Heart left ventricle (tissue), 16 donors: Measurements from ENCODE around the gene ZNF598. TPM values are rescaled to one million over a fixed set of nuclear protein-coding genes. Genes with fewer than 3 reads are reported as not detected.

ENCODE experiments used
- ATAC-seq, 4 donors: fragments of 200-7000 bp; cut with Tn5 transposase; one replicate each; pipeline ENCODE4 v1.9.1; 2020 to 2022; ENCODE audit warnings: moderate library complexity in 4 of 4, mild to moderate bottlenecking in 3 of 4, moderate number of reproducible peaks in 1 of 4
- DNase-seq, 5 donors: peaks; one replicate each; pipeline ENCODE4 v3.0.0-alpha.2; 2020
- H3K27ac ChIP-seq, 12 donors: fragments of 200-600 bp; sonication (generic) in 4 of 12; one replicate each; pipeline versions ENCODE4 v1.5.0 to v1.8.0; 2016 to 2022; ENCODE audit warnings: mild to moderate bottlenecking in 2 of 12
- H3K27me3 ChIP-seq, 9 donors: fragments of 200-600 bp; sonication (generic) in 2 of 9; one replicate each; pipeline versions ENCODE4 v1.5.1 to v1.8.0; 2016 to 2022; ENCODE audit warnings: mild to moderate bottlenecking in 3 of 9
- H3K36me3 ChIP-seq, 9 donors: fragments of 200-600 bp; sonication (generic) in 2 of 9; one replicate each; pipeline versions ENCODE4 v1.5.0 to v1.8.0; 2018 to 2022; ENCODE audit warnings: mild to moderate bottlenecking in 2 of 9
- H3K4me1 ChIP-seq, 12 donors: fragments of 200-600 bp; sonication (generic) in 4 of 12; one replicate each; pipeline versions ENCODE4 v1.5.0 to v1.8.0; 2016 to 2022; ENCODE audit warnings: mild to moderate bottlenecking in 3 of 12
- H3K4me3 ChIP-seq, 12 donors: fragments of 200-600 bp; sonication (generic) in 4 of 12; one replicate each; pipeline versions ENCODE4 v1.5.0 to v1.8.0; 2017 to 2022; ENCODE audit warnings: mild to moderate bottlenecking in 9 of 12, moderate library complexity in 4 of 12
- H3K9me3 ChIP-seq, 12 donors: fragments of 200-600 bp; sonication (generic) in 4 of 12; one replicate each; pipeline versions ENCODE4 v1.5.0 to v1.8.0; 2016 to 2022; ENCODE audit warnings: mild to moderate bottlenecking in 1 of 12
- CTCF ChIP-seq, 12 donors: fragments of 200-600 bp; sonication (generic) in 4 of 12; IDR thresholded peaks; one replicate each; pipeline versions ENCODE4 v1.5.0 to v1.8.0; 2018 to 2022; ENCODE audit warnings: antibody characterized with exemption in 12 of 12, mild to moderate bottlenecking in 5 of 12
- POLR2A ChIP-seq, 2 donors: fragments of 450-650 bp; IDR thresholded peaks; one replicate each; pipeline ENCODE4 v1.6.1; 2017; ENCODE audit warnings: antibody characterized with exemption in 2 of 2, mild to moderate bottlenecking in 2 of 2, moderate library complexity in 2 of 2
- WGBS, 4 donors: extraction: QIAGEN DNeasy Blood & Tissue Kit in 2 of 4; methylation state at CpG; one replicate each; pipeline versions ENCODE4 v1.1.5 to v1.1.7; 2013 to 2018; 5-methylcytosine and 5-hydroxymethylcytosine counted together
- intact Hi-C, 10 donors: fragments of 100-400 bp; cut with DNase I; formaldehyde crosslinking; loops; one replicate each; pipeline versions ENCODE4 v1.11.1 to v1.14.2; 2022
- polyA plus RNA-seq, 2 donors: library from polyadenylated mRNA; stranded (reverse); fragments of 200-250 nt; gene quantifications; one replicate each; pipeline ENCODE4 v1.2.3, GENCODE V29; 2013
- total RNA-seq, 9 donors: library from RNA; depleted of rRNA in 2 of 9; stranded (reverse); fragments of >200 nt in 2 of 9; fragmentation: NEBNext Ultra II Directional in 3 of 9; extraction: Animal tissue kit (Norgen Biotek cat#: 25700) in 3 of 9; gene quantifications; one replicate each; pipeline versions ENCODE4 v1.1.0 to v1.2.4, GENCODE V29; 2016 to 2023
- donor health status: ischemic (EF 13 %, LVEDD 7.1; RV severe dilation, severe dysfunction).
- donor health status: healthy with polysubstance abuse.
- donor health status: DM: no; HTN: yes; CAD: no.
- donor health status: DM: no; HTN: no; CAD: no.
- donor health status: ischemic (EF 25% LVEDD 6.9; RV normal size, moderate dysfunction).
- donor health status: ischemic (EF 25% LVEDD 5.7; RV mildly dilated, moderate dysfunction).
- donor health status: healthy.
- donor health status: DM: yes; HTN: yes; CAD: no.
- donor health status: ischemic (EF 35%, LVEDD 5.7; RV mildly dilated, moderate dysfunction).
- donor health status: nonischemic (EF 11% LVEDD 7.7; RV severe dilation, severe dysfunction).
- donor health status: DM: yes; HTN: yes; CAD: no.
- donor health status: PGD.
- donor health status: ischemic (EF 29% LVEDD 5.4; RV normal size, mild dysfunction).
- donor health status: nonischemic (EF 23%, LVEDD 6.1; RV moderate dilation, normal function).

Gene ZNF598
- total and polyA plus RNA-seq, 11 donors = 9.4 to 47.4 (median 17.0) TPM

GRCh38 chr16:1983544-1984346 lies 25.9 kb downstream of the ZNF598 start, which contains the start of gene GFER:
GFER (plus strand) TSS chr16:1984193; CDS start chr16:1984219, 26 bp downstream.
- 0% methylated on average over 30 to 109 of the region's 109 CpGs; no CpG with 5 or more reads in 1 of the 4 donors for WGBS, 4 donors
- Histone ChIP-seq H3K27me3 (peaks cover 9 to 51% (median 26%) of the 10 kb centered on the region in 9 donors), H3K36me3 (peaks cover 0 to 21% (median 13%) of the 10 kb centered on the region in 9 donors), H3K4me1 (peaks cover 3 to 43% (median 20%) of the 10 kb centered on the region in 12 donors), H3K9me3 (no peaks in the 10 kb centered on the region), H3K27ac (peak within 1 kb of the TSS; percentile 25 to 88 (median 80)), H3K4me3 (peak within 1 kb of the TSS; percentile 59 to 98 (median 86))
- peak in 10 of 12 donors; percentile 6 to 73 (median 48) for TF ChIP-seq CTCF (IDR thresholded peaks at IDR 0.05)
- TF ChIP-seq POLR2A (IDR thresholded peaks at IDR 0.05) = peak in 1 of 2 donors; percentile 74
- ATAC-seq (peak; percentile 91 to 96 (median 95)), DNase-seq (peak; percentile 92 to 95 (median 93))
- intact Hi-C loops = loop anchor here in 1 of 10 donors (2.0 kb wide), 1 partner anchor 25 kb away; the partner anchor contains the start of gene ZNF598

GRCh38 chr16:1982991-1983543 lies 26.6 kb downstream of the ZNF598 start:
- Histone ChIP-seq H3K4me1 (peaks cover 3 to 43% (median 20%) of the 10 kb centered on the region in 12 donors), H3K36me3 (peaks cover 0 to 28% (median 17%) of the 10 kb centered on the region in 9 donors), H3K27me3 (peaks cover 7 to 51% (median 28%) of the 10 kb centered on the region in 9 donors)

GRCh38 chr16:1982013-1982433 lies 27.6 kb downstream of the ZNF598 start:
- H3K4me1 ChIP-seq = peaks cover 3 to 43% (median 20%) of the 10 kb centered on the region in 12 donors
- H3K9me3 ChIP-seq = no peaks in the 10 kb centered on the region
- ATAC-seq = no peak
- H3K27me3 ChIP-seq = peaks cover 7 to 57% (median 36%) of the 10 kb centered on the region in 9 donors
- TF ChIP-seq CTCF (IDR thresholded peaks at IDR 0.05) (no peak), POLR2A (IDR thresholded peaks at IDR 0.05) (no peak)
- no peak overlapping the region for H3K4me3 ChIP-seq
- peaks cover 3 to 38% (median 26%) of the 10 kb centered on the region in 9 donors for H3K36me3 ChIP-seq
- WGBS, 4 donors = 61 to 71% (median 64%) methylated on average over 5 of the region's 5 CpGs
- intact Hi-C loops = no loop called here
- DNase-seq = no peak
- no peak overlapping the region for H3K27ac ChIP-seq

More at GRCh38 chr16:1982991-1983543, 26.6 kb downstream of the ZNF598 start:
- Histone ChIP-seq H3K4me3 (peak overlapping the region; percentile 59 to 98 (median 86)), H3K9me3 (no peaks in the 10 kb centered on the region), H3K27ac (peak overlapping the region; percentile 25 to 88 (median 80))
- intact Hi-C loops = no loop called here
- ATAC-seq (no peak), DNase-seq (no peak)
- WGBS, 4 donors = 22 to 47% (median 26%) methylated on average over 14 to 19 of the region's 19 CpGs
- TF ChIP-seq POLR2A (IDR thresholded peaks at IDR 0.05) (no peak), CTCF (IDR thresholded peaks at IDR 0.05) (no peak)

GRCh38 chr16:1981398-1981836 lies 28.2 kb downstream of the ZNF598 start, which contains the start of gene NOXO1:
NOXO1 (minus strand) TSS chr16:1981469; CDS start chr16:1981179, 290 bp downstream.
- Histone ChIP-seq H3K27ac (no peak within 1 kb of the TSS), H3K4me1 (peaks cover 3 to 43% (median 20%) of the 10 kb centered on the region in 12 donors), H3K27me3 (peaks cover 7 to 63% (median 36%) of the 10 kb centered on the region in 9 donors), H3K36me3 (peaks cover 4 to 39% (median 30%) of the 10 kb centered on the region in 9 donors), H3K4me3 (no peak within 1 kb of the TSS), H3K9me3 (no peaks in the 10 kb centered on the region)
- DNase-seq = no peak
- ATAC-seq = no peak
- intact Hi-C loops = no loop called here
- TF ChIP-seq POLR2A (IDR thresholded peaks at IDR 0.05) = no peak
- TF ChIP-seq CTCF (IDR thresholded peaks at IDR 0.05) = no peak
- WGBS, 4 donors = 38 to 51% (median 40%) methylated on average over 4 to 6 of the region's 6 CpGs
